ENCODE data around the gene ENPP1.
"Not testable (repeated sequence)": the region's sequence is repeated elsewhere in the genome, so short reads cannot be mapped to it uniquely, and the experiment has no call there.

ENPP1 gene

GRCh38 chr6:131876545-131876944, 68.7 kb downstream of the ENPP1 start:
- DNase-seq (ENCODE audit: low spot score): no peak

GRCh38 chr6:131877999-131878789, 70.4 kb downstream of the ENPP1 start:
- no peak for DNase-seq (ENCODE audit: low spot score)

- DNase-seq (ENCODE audit: low spot score): peak; percentile 10
Observed at GRCh38 chr6:131883016-131883415, 75.2 kb downstream of the ENPP1 start.

- no peak for DNase-seq (ENCODE audit: low spot score)
Observed at GRCh38 chr6:131885237-131885636, 77.4 kb downstream of the ENPP1 start.

- no peak for DNase-seq (ENCODE audit: low spot score)
Observed at GRCh38 chr6:131886517-131886916, 78.7 kb downstream of the ENPP1 start.

GRCh38 chr6:131890091-131890490, 82.3 kb downstream of the ENPP1 start:
- DNase-seq (ENCODE audit: low spot score): no peak

GRCh38 chr6:131893198-131893597, 85.4 kb downstream of the ENPP1 start:
- no peak for DNase-seq (ENCODE audit: low spot score)

GRCh38 chr6:131894493-131895424, 86.9 kb downstream of the ENPP1 start:
- no peak for DNase-seq (ENCODE audit: low spot score)

- no peak for DNase-seq (ENCODE audit: low spot score)
Observed at GRCh38 chr6:131897050-131897435, 89.2 kb downstream of the ENPP1 start.

GRCh38 chr6:131897621-131898020, 89.8 kb downstream of the ENPP1 start:
- no peak for DNase-seq (ENCODE audit: low spot score)

- DNase-seq (ENCODE audit: low spot score): no peak
Observed at GRCh38 chr6:131898718-131899117, 90.9 kb downstream of the ENPP1 start.

GRCh38 chr6:131900231-131900630, 92.4 kb downstream of the ENPP1 start:
- DNase-seq (ENCODE audit: low spot score): no peak

GRCh38 chr6:131901326-131901873, 93.6 kb downstream of the ENPP1 start:
- not testable (repeated sequence) for DNase-seq (ENCODE audit: low spot score)

GRCh38 chr6:131903734-131904133, 95.9 kb downstream of the ENPP1 start:
- not testable (repeated sequence) for DNase-seq (ENCODE audit: low spot score)

GRCh38 chr6:131908787-131909186, 101.0 kb downstream of the ENPP1 start:
- DNase-seq (ENCODE audit: low spot score): not testable (repeated sequence)

GRCh38 chr6:131909408-131910218, 101.8 kb downstream of the ENPP1 start:
- DNase-seq (ENCODE audit: low spot score): peak; percentile 91

- DNase-seq (ENCODE audit: low spot score): no peak
Observed at GRCh38 chr6:131910219-131910589, 102.4 kb downstream of the ENPP1 start.

GRCh38 chr6:131910956-131911355, 103.1 kb downstream of the ENPP1 start:
- DNase-seq (ENCODE audit: low spot score): no peak

- DNase-seq (ENCODE audit: low spot score): no peak
Observed at GRCh38 chr6:131911951-131912350, 104.1 kb downstream of the ENPP1 start.

- no peak for DNase-seq (ENCODE audit: low spot score)
Observed at GRCh38 chr6:131914234-131914633, 106.4 kb downstream of the ENPP1 start.

GRCh38 chr6:131914967-131915751, 107.3 kb downstream of the ENPP1 start:
- peak; percentile 90 for DNase-seq (ENCODE audit: low spot score)
